HepG2 (cell line): ENCODE measurements around the gene MRPL14. TPM values are rescaled to one million over a fixed set of nuclear protein-coding genes. Genes with fewer than 3 reads are reported as not detected.

Experiments
- CCDC6 ChIP-seq: sonication (generic); formaldehyde crosslinking; IDR thresholded peaks from 2 replicates; pipeline ENCODE4 v1.8.1; 2022; ENCODE audit warnings: mild to moderate bottlenecking, missing genetic modification reagents, moderate library complexity
- FOXC1 ChIP-seq: sonication (generic); formaldehyde crosslinking; IDR thresholded peaks from 2 replicates; pipeline ENCODE4 v1.8.0; 2022; ENCODE audit warnings: mild to moderate bottlenecking, missing genetic modification reagents, borderline replicate concordance
- KDM3A ChIP-seq: IDR thresholded peaks from 2 replicates; pipeline ENCODE4 v1.6.1; 2018; ENCODE audit warnings: low read depth, missing compliant biosample characterization
- KLF16 ChIP-seq, 2 experiments: sonication (generic) in 1 of 2; formaldehyde crosslinking in 1 of 2; IDR thresholded peaks; 2 replicates each; pipeline versions ENCODE4 v1.6.1 to v1.8.0; 2016 to 2023; ENCODE audit warnings: missing genetic modification reagents in 2 of 2, missing compliant biosample characterization in 1 of 2
- MAFK ChIP-seq, 2 experiments: IDR thresholded peaks in 1 of 2; conservative IDR thresholded peaks in 1 of 2; 2 replicates each; pipeline ENCODE4 v1.6.1; 2011; ENCODE audit warnings: improper control_type of control experiment in 2 of 2, low read length in 2 of 2
- MIER2 ChIP-seq: IDR thresholded peaks from 2 replicates; pipeline ENCODE4 v1.6.1; 2016; ENCODE audit warnings: missing biosample characterization, missing genetic modification reagents
- PHF5A ChIP-seq: IDR thresholded peaks from one replicate; pipeline ENCODE4 v1.6.1; 2018; ENCODE audit warnings: low read depth, missing genetic modification reagents; ENCODE audit not compliant: unreplicated experiment
- RARA ChIP-seq: IDR thresholded peaks from 2 replicates; pipeline ENCODE4 v1.6.1; 2016; ENCODE audit warnings: missing genetic modification reagents, missing compliant biosample characterization
- REPIN1 ChIP-seq: sonication (generic); formaldehyde crosslinking; IDR thresholded peaks from 2 replicates; pipeline ENCODE4 v1.8.0; 2022; ENCODE audit warnings: missing genetic modification reagents, low read depth, mild to moderate bottlenecking, borderline replicate concordance
- SMAD3 ChIP-seq: sonication (generic); formaldehyde crosslinking; IDR thresholded peaks from 2 replicates; pipeline ENCODE4 v1.4.0; 2020; ENCODE audit warnings: missing genetic modification reagents
- YEATS2 ChIP-seq: sonication (generic); formaldehyde crosslinking; IDR thresholded peaks from 2 replicates; pipeline ENCODE4 v1.4.0; 2020; ENCODE audit warnings: missing genetic modification reagents, borderline replicate concordance
- ZNF205 ChIP-seq: IDR thresholded peaks from 2 replicates; pipeline ENCODE4 v1.6.1; 2018; ENCODE audit warnings: missing biosample characterization, missing genetic modification reagents
- ZNF333 ChIP-seq: sonication (generic); formaldehyde crosslinking; IDR thresholded peaks from 2 replicates; pipeline ENCODE4 v1.4.0; 2020; ENCODE audit warnings: mild to moderate bottlenecking, missing genetic modification reagents, borderline replicate concordance
- ZNF557 ChIP-seq: sonication (generic); formaldehyde crosslinking; IDR thresholded peaks from 2 replicates; pipeline ENCODE4 v1.4.0; 2020; ENCODE audit warnings: missing genetic modification reagents
- ZNF652 ChIP-seq: IDR thresholded peaks from 2 replicates; pipeline ENCODE4 v1.6.1; 2016; ENCODE audit warnings: low read depth, borderline replicate concordance
- ZNF83 ChIP-seq: sonication (generic); formaldehyde crosslinking; IDR thresholded peaks from 2 replicates; pipeline ENCODE4 v1.4.0; 2020; ENCODE audit warnings: missing genetic modification reagents, mild to moderate bottlenecking, borderline replicate concordance
- polyA plus RNA-seq, 8 experiments: library from polyadenylated mRNA; depleted of rRNA in 3 of 8; stranded (reverse) in 7 of 8; unstranded in 1 of 8; fragments of >200 nt; fragmentation: Illumina TruSeq in 4 of 8; extraction: Trizol in 4 of 8; gene quantifications; 2 replicates each; pipeline versions ENCODE4 v1.2.1 to v1.2.3, GENCODE V29; 2011 to 2016; ENCODE audit warnings: low read depth in 4 of 8, missing spikeins in 1 of 8, mixed read lengths in 1 of 8; ENCODE audit not compliant: insufficient read depth in 1 of 8
- total RNA-seq, 5 experiments: library from RNA; depleted of rRNA; stranded (reverse); fragments of >200 nt; fragmentation: Illumina TruSeq; extraction: Trizol; gene quantifications; 2 replicates each; pipeline ENCODE4 v1.2.3, GENCODE V29; 2016; ENCODE audit warnings: low read depth in 1 of 5
- TF ChIP-seq, protein P1 (sequence below): IDR thresholded peaks from 2 replicates; pipeline ENCODE4 v1.6.1; 2016; ENCODE audit warnings: low read depth
- TF ChIP-seq, protein P2 (sequence below): IDR thresholded peaks from 2 replicates; pipeline ENCODE4 v1.6.1; 2016; ENCODE audit warnings: missing compliant biosample characterization, missing genetic modification reagents, borderline replicate concordance
- TF ChIP-seq, protein P3 (sequence below): sonication (generic); formaldehyde crosslinking; IDR thresholded peaks from 2 replicates; pipeline ENCODE4 v1.4.0; 2020; ENCODE audit warnings: mild to moderate bottlenecking, missing genetic modification reagents, borderline replicate concordance
- TF ChIP-seq, protein P4 (sequence below): sonication (generic); formaldehyde crosslinking; IDR thresholded peaks from 2 replicates; pipeline ENCODE4 v1.8.1; 2023; ENCODE audit warnings: mild to moderate bottlenecking, missing genetic modification reagents, borderline replicate concordance
- TF ChIP-seq, protein P5 (sequence below), 2 experiments: sonication (generic) in 1 of 2; formaldehyde crosslinking in 1 of 2; IDR thresholded peaks; 2 replicates each; pipeline versions ENCODE4 v1.5.1 to v1.6.1; 2011 to 2020; ENCODE audit warnings: borderline replicate concordance in 1 of 2, low read depth in 1 of 2, low read length in 1 of 2, mild to moderate bottlenecking in 1 of 2, missing genetic modification reagents in 1 of 2, moderate library complexity in 1 of 2

MRPL14 gene
- total and polyA plus RNA-seq, 2 of the 13 experiments (the other 11 are each of a cell fraction or from before 2014, with no cell fraction given): 157 to 178 TPM

DNA sequence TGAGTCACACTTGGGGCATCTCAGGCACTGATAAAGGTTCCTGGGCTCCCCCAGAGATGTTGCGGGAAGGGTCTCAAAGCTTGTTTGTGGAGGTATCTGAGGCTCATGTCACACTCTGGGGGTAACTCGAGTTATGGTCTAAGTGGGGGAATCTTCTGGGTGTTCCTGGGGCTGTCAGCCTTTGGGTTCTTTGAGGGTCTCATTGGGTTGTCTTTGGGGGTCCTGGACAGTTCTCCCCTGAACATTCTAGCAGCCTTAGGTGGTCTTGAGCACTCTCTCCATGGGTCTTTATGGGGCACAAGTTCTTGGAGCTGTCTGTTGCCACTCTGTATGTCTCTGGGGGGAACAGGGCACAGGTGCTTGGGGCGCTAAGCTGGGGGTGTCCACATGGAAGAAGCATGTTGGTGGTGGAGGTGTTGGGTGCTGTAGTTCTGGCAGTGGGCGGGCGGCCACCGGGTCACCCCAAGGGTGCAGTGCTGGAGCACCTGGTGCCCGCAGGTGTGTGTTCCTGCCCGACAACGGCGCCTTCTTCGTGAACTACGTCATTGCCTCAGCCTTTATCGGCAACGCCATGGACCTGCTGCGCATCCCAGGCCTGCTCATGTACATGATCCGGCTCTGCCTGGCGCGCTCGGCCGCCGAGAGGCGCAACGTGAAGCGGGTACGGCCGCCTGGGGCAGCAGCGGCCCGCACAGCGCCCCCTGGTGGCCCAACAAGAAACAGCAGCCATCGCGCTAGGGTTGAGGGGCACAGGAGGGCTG is 24.3 kb upstream of the MRPL14 start (continued):
- TF ChIP-seq YEATS2 (CRISPR knock-in tag): no peak
- TF ChIP-seq, protein P1, sequence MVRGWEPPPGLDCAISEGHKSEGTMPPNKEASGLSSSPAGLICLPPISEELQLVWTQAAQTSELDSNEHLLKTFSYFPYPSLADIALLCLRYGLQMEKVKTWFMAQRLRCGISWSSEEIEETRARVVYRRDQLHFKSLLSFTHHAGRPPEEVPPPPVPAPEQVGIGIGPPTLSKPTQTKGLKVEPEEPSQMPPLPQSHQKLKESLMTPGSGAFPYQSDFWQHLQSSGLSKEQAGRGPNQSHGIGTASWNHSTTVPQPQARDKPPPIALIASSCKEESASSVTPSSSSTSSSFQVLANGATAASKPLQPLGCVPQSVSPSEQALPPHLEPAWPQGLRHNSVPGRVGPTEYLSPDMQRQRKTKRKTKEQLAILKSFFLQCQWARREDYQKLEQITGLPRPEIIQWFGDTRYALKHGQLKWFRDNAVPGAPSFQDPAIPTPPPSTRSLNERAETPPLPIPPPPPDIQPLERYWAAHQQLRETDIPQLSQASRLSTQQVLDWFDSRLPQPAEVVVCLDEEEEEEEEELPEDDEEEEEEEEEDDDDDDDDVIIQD: 0 out of 2 replicates have a peak, but pooled peaks have one; percentile 21
- TF ChIP-seq ZNF83: no peak
- no peak for TF ChIP-seq FOXC1 (CRISPR knock-in tag)
- TF ChIP-seq SMAD3 (CRISPR knock-in tag): peak; percentile 56; the same call in 1 of the 2 replicates
- peak; percentile 61; the same call in 1 of the 2 replicates for TF ChIP-seq ZNF205 (CRISPR knock-in tag)
- TF ChIP-seq CCDC6 (CRISPR knock-in tag): peak; percentile 54; the same call in 1 of the 2 replicates
- TF ChIP-seq PHF5A: no peak
- no peak for TF ChIP-seq MAFK (conservative IDR thresholded peaks at IDR 0.05 in 1 of 2, IDR thresholded peaks at IDR 0.05 in 1 of 2; ENCODE audit: low read length in 2 of 2)
- peak; percentile 52; the same call in 1 of the 2 replicates for TF ChIP-seq MIER2
- no peak for TF ChIP-seq ZNF652 (CRISPR knock-in tag)
- TF ChIP-seq, protein P2, sequence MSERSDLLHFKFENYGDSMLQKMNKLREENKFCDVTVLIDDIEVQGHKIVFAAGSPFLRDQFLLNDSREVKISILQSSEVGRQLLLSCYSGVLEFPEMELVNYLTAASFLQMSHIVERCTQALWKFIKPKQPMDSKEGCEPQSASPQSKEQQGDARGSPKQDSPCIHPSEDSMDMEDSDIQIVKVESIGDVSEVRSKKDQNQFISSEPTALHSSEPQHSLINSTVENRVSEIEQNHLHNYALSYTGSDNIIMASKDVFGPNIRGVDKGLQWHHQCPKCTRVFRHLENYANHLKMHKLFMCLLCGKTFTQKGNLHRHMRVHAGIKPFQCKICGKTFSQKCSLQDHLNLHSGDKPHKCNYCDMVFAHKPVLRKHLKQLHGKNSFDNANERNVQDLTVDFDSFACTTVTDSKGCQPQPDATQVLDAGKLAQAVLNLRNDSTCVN (CRISPR knock-in tag): 0 out of 2 replicates have a peak, but pooled peaks have one; percentile 56
- TF ChIP-seq, protein P3, sequence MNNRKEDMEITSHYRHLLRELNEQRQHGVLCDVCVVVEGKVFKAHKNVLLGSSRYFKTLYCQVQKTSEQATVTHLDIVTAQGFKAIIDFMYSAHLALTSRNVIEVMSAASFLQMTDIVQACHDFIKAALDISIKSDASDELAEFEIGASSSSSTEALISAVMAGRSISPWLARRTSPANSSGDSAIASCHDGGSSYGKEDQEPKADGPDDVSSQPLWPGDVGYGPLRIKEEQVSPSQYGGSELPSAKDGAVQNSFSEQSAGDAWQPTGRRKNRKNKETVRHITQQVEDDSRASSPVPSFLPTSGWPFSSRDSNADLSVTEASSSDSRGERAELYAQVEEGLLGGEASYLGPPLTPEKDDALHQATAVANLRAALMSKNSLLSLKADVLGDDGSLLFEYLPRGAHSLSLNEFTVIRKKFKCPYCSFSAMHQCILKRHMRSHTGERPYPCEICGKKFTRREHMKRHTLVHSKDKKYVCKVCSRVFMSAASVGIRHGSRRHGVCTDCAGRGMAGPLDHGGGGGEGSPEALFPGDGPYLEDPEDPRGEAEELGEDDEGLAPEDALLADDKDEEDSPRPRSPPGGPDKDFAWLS (CRISPR knock-in tag): no peak
- TF ChIP-seq RARA (CRISPR knock-in tag): 0 out of 2 replicates have a peak, but pooled peaks have one; percentile 17
- TF ChIP-seq, protein P4, sequence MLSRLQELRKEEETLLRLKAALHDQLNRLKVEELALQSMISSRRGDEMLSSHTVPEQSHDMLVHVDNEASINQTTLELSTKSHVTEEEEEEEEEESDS (CRISPR knock-in tag): peak; percentile 67; the same call in 1 of the 2 replicates
- peak; percentile 77; the same call in 1 of the 2 replicates for TF ChIP-seq KDM3A (CRISPR knock-in tag)
- TF ChIP-seq REPIN1 (CRISPR knock-in tag): peak; percentile 95
- no peak for TF ChIP-seq ZNF557 (CRISPR knock-in tag)
- TF ChIP-seq ZNF333 (CRISPR knock-in tag): 0 out of 2 replicates have a peak, but pooled peaks have one; percentile 49
- peak in 1 of 2 experiments; percentile 70; a peak in 2 of 4 replicates for TF ChIP-seq KLF16 (CRISPR knock-in tag; IDR thresholded peaks at IDR 0.05)
- TF ChIP-seq, protein P5, sequence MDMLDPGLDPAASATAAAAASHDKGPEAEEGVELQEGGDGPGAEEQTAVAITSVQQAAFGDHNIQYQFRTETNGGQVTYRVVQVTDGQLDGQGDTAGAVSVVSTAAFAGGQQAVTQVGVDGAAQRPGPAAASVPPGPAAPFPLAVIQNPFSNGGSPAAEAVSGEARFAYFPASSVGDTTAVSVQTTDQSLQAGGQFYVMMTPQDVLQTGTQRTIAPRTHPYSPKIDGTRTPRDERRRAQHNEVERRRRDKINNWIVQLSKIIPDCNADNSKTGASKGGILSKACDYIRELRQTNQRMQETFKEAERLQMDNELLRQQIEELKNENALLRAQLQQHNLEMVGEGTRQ (IDR thresholded peaks at IDR 0.05; ENCODE audit: low read depth, low read length): no peak
- TF ChIP-seq, protein P5 (CRISPR knock-in tag; IDR thresholded peaks at IDR 0.05; ENCODE audit: borderline replicate concordance): no peak
